GM21390 (cell line): ENCODE data around the gene AXIN2.
A peak's percentile ranks its signal among the peaks of the same experiment; 100 is the strongest.

Experiments
- ATAC-seq: cut with Tn5 transposase; IDR thresholded peaks from one replicate; pipeline ENCODE4 v1.9.1; 2021; ENCODE audit not compliant: unreplicated experiment

Gene AXIN2, protein sequence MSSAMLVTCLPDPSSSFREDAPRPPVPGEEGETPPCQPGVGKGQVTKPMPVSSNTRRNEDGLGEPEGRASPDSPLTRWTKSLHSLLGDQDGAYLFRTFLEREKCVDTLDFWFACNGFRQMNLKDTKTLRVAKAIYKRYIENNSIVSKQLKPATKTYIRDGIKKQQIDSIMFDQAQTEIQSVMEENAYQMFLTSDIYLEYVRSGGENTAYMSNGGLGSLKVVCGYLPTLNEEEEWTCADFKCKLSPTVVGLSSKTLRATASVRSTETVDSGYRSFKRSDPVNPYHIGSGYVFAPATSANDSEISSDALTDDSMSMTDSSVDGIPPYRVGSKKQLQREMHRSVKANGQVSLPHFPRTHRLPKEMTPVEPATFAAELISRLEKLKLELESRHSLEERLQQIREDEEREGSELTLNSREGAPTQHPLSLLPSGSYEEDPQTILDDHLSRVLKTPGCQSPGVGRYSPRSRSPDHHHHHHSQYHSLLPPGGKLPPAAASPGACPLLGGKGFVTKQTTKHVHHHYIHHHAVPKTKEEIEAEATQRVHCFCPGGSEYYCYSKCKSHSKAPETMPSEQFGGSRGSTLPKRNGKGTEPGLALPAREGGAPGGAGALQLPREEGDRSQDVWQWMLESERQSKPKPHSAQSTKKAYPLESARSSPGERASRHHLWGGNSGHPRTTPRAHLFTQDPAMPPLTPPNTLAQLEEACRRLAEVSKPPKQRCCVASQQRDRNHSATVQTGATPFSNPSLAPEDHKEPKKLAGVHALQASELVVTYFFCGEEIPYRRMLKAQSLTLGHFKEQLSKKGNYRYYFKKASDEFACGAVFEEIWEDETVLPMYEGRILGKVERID

DNA sequence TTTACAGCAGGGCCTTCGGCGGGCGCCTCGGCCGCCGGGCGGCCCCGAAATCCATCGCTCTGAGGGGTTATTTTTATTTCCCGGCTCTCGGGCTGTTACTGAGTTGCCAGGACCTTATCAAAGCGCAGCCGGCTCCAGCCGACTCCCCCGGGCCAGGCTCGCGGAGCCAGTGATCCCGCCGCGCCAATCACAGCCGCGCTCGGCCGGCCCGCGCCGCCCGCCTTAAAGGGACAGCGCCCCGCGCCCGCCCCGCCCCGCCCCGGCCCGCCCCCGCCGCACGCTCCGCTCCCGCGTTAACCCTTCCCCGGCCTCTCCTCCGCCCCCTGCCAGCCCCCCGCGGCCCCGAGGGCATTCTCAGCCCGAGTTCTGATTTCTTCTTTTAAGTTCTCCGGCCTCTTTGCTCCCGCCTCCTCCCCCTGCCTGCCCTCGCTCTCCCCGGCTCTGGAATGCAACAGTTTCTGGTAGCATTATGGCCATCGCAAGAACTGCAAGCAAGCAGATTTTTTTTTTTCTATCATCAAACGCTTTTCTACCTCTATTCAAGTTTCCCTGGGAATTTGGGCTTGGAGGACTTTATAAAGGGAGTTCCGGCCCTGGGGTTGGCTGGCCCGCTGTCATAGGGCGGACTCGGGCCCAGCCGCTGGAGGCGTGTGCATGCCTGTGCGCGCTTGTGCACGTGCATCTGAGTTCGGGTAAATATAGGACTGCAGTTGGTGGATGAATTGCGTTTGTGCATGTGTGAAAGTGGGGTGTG lies at the start of gene AXIN2:
Gene AXIN2, minus strand, starts transcription at position 197 of the 754 bp plus-strand sequence. CDS start 3,028 bp downstream, outside the sequence.
- peak; percentile 93 for ATAC-seq

- ATAC-seq, result no peak
Observed at GRCh38 chr17:65609749-65610148, 48.3 kb upstream of the AXIN2 start.

DNA sequence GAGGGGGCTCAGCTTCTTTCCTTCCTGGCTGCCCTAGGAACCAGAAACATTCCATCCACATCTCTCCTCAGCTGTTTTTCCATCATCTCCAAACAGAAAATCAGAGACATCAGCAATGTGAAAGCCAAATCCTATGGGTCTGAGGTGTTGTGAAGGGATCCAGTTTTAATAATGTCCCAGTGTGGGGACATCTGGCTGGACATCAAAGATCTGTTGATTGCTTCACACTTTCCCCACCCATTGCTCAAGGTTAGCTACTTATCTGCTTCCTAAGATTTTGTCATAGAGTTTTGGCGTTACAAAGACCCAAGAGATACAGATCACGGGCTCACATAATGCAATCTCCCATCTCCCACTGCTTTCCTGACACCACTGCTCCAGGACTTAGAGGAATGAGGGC lies 47.8 kb upstream of the AXIN2 start:
- no peak for ATAC-seq

GRCh38 chr17:65604070-65604469 lies 42.6 kb upstream of the AXIN2 start:
- ATAC-seq, result no peak

- no peak for ATAC-seq
Observed at GRCh38 chr17:65601881-65602280, 40.4 kb upstream of the AXIN2 start.

GRCh38 chr17:65601145-65601544 lies 39.7 kb upstream of the AXIN2 start:
- no peak for ATAC-seq

GRCh38 chr17:65600518-65600917 lies 39.1 kb upstream of the AXIN2 start:
- no peak for ATAC-seq

GRCh38 chr17:65599650-65600049 lies 38.2 kb upstream of the AXIN2 start:
- ATAC-seq, result no peak

DNA sequence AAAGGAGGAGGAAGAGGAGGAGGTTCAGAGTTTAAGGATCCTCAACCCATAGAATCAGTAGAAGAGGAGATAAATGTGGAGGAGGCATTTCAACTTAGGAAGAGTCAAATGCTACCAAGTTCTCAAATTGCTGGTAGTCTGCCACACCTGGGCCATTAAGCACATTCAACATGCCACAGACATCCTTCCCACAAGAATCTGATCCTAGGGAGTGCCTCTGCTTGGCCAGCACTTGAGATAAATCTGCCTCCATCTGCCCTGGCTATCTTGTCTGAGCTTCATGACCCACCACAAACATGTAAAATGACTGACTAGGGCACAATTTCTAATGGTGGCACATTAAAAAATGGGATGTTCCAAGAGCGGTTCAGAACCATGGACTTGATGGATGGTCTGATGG lies 37.3 kb upstream of the AXIN2 start:
- ATAC-seq, result no peak

DNA sequence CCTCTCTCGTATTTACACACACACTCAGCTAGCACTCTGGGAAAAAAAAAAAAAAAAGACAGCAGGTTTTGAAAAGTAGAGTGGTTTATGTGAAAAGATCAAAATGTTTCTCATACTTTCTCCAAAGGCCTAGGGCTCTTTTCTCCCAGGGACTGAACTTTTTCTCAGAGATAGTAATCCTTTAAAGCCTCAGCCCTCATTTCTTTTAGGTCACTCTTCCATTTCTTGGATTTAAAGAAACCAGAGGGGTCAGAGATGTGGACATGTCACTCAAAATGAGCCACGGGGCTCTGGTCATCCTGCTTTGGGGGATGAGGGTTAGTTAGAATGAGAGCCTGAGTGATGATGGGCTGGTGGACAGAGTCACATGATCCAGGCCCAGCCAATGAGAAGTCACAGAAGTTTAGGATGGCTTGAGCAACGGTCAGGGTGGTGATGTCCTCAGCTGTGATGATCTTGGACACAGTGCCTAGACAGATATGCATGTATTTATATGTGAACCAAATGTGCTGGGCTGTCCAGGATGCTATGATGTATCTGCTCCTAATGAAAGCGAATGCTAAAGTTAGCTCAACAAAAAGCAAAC lies 33.7 kb upstream of the AXIN2 start:
- ATAC-seq, result no peak

DNA sequence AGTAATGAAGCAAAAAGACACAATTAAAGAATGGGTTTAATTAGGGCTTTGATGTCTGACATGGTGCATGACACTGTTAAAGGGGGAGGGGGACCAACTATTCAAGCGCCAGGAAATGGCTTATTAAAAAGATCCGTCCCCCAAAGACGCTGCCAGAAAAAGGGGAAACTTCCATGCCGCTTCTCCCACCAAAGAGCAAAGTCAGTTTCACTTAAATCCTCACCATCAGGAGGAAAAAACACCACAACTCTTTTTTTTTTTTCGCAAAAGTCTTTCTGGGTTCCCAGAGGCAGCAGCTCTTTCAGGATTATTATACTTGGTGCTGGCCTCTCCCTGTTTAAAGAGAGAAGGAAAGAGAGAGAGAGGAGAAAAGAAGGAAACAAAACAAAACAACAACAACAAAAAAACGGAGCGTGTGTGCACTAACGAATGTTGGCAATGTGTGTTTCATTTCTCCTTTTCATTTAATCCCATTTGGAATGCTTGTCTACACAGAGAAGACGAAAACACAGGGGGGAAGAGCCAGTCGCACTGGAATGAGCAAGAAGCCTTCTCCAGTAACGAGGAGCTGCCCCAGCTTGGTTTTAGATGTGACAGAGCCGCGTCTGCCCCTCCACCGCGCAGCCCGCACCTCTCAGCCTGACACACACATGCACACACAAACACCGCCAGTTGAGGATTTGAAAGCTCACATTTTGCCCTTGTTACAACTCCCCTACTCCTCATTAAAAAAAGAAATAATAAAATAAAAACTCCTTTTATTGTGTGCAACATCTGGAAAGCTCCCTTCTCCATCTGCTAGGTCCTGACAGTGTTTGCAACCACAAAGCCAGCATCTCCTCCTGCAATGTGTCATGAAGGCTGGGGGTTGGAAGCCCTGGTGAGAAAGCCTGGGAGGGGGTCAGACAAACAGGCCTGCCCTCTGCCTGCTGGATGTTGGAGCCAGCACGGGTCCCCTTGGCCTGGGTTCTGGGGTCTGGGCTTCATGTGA lies 32.7 kb upstream of the AXIN2 start:
- no peak for ATAC-seq

DNA sequence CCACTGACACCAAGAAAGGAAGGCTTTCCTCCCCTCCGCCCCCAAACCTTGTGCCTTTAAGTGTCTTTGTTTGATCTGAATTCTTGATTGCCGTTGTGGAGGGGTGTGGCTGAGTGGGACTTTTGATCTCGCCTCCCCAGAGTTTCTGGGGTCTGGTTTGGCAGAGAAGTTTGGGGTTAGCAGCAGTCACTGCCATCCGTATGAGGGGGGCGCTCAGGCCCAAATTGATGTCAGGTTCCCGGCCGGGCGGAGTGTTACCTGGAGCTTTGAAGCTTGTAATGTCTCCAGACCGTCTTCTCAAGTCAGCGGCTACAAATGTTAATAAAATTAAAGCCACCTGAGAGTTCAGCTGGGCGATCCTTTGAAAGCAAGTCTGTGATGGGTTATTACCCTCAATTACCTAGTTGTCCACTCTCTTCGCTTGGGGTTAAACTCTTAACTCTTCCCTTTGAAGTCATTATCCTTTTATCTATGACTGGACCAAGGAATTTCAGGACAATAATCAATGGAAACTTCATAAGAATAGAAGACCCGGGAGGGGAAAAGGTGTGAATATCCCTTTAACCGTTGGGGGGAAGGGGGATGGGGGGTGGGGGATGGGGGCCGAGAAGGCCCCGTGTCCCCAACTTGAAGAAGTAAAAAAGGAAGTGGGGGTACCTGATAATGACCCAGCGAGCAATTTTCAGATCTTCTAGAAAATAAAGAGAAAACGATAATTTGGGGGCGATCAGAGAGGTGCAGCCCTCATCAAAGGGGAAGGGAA lies 31.8 kb upstream of the AXIN2 start:
- ATAC-seq, result no peak

GRCh38 chr17:65592125-65592965 lies 30.9 kb upstream of the AXIN2 start:
- no peak for ATAC-seq

DNA sequence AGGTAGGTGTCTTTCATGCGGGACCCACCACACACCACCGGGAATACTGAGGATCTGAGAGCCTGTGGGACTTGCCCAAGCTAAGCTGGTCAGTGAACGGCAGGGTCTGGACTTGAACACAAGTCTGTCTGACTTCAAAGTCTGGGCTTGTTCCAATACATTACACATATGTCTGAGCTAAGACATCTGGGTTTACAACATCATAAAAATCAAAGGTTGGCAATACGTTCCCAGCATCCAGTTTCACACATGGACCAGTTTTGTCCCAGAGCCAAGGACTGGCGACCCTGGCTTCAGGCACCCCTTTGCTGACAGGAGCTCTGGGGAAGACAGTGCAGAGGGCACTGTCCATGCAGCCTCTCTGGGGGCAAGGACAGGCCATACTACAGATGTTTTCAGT lies 27.9 kb upstream of the AXIN2 start:
- no peak for ATAC-seq

- ATAC-seq, result no peak
Observed at GRCh38 chr17:65588181-65588808, 26.8 kb upstream of the AXIN2 start.

DNA sequence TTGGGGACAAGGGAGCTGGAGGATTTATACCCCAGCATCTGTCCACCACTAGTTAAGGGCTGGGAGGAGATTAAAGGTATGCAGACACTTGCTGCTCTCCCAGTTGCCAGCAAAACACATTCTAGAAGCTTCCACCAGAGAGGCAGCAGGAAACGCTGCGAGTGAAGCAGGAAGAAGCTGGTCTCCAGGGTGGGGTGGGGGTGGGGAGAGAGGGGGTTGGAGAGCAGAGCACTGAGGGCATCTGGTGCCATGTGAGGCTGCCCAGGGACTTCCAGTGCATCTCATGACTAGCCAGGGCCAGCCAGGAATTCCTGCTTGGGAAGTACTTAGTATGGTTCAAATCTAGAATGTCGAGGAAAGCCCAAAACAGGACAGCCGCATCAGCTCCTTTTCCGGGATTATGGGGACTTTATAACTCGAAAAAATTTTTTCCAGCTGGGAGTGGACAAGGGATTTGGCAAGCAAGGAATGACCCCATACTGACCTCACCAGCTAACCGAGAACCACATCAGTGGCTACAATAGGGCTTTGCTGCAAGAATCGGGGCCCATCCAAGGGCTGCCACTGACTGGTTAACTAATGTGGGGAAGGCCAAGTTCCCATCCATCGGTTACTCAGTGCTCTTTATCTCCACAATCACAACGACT lies 26.2 kb upstream of the AXIN2 start:
- no peak for ATAC-seq

GRCh38 chr17:65586899-65587298 lies 25.5 kb upstream of the AXIN2 start:
- ATAC-seq, result no peak
